Measurements from ENCODE around the gene SPTB.

DNA sequence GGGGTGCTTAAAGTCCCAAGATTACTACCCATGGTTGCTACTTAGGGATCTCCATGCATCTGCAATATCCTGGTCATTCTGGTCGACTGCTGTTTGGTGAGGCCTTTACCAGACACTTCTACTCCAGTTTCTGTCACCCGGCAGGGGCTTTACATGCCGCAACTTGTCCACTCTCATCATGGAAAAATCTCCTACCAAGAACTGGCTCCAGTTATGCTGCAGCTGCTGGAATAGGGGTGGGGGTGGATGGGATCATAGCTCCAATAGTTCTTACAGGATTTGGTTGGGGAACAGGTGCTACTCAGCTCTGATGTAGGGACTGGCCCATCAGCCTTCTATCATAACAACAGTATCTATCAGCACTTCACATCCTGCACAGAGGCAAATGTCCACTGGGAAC is 51.6 kb downstream of the SPTB start:
- TF ChIP-seq BHLHE40 (IDR thresholded peaks at IDR 0.05; ENCODE audit: borderline replicate concordance) (no peak), SP1 (IDR thresholded peaks at IDR 0.05) (no peak), ARNT (IDR thresholded peaks at IDR 0.05) (no peak)
